Stimulated activated CD4-positive, alpha-beta T cell treated with anti-CD3 and anti-CD28 coated beads, Interleukin-15, amount 100 ng/mL, for 1 hour (primary cell): ENCODE measurements around the gene ANXA11.
"Not testable (repeated sequence)": the region's sequence is repeated elsewhere in the genome, so short reads cannot be mapped to it uniquely, and the experiment has no call there.

Experiments used
- DNase-seq, 2 donors: peaks; one replicate each; pipeline ENCODE4 v3.0.0-alpha.2; 2020; ENCODE audit warnings: low read depth in 1 of 2, low spot score in 1 of 2

Gene ANXA11

DNA sequence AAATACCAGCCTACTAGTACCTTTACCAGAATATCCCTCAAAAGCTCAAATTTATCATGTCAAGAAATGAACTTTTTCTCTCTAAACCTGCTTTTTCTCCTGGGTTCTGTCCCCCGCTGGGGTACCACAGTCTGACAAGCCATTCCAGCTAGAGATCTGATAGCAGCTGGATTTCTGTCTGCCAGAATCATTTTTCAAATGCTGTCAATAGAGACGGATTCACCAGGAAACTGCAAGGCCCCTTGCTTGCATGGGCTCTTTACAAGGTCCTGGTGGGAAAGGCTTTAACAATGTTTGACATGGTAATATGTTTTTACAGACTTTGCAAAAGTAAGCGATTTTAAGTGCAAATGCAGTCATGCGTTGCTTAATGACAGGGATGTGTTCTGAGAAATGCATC is 4.9 kb upstream of the ANXA11 start:
- no peak for DNase-seq

DNA sequence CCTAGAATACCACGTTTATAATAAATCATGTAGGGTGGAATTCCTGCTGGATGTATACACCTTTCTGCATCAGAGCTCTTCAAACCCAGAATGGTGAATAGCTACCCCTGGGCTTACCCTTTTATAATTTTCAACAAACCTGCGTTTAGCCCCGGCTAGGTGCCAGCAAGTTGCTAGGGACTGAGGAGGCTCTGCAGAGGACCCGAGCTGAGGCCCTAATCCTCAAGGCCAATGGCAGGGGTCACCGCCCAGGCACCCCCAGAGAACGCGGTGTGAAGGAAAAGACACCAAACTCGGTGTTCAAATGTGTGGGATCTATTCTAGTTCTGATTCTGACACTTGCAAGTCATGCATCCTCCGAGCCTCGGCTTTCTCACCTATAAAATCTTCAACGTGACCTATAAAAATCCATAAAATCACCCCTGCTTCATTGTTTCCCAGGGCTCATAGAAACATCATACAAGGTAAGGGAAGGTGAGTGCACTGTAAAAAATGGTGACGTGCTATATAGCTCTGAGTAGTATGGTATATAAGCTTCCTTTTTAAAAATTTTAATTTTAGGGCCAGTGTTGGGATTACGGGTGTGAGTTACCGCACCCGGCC is 2.5 kb upstream of the ANXA11 start:
- DNase-seq, result no peak

DNA sequence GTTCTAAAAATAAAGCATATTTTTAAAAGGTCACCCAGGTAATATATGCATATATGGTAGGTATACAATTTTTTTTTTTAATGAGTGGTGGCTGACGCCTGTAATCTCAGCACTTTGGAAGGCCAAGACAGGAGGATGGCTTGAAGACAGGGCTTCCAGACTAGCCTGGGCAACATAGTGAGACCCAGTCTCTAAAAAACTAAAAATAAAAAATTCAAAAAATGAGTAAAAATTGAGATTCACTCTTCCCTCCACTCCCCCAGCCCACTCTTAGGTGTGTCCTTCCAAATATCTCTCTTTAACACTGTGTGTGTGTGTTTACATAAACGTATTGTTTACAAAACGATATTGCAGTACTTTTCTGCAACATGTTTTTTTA is 929 bp upstream of the ANXA11 start:
- DNase-seq, result no peak

DNA sequence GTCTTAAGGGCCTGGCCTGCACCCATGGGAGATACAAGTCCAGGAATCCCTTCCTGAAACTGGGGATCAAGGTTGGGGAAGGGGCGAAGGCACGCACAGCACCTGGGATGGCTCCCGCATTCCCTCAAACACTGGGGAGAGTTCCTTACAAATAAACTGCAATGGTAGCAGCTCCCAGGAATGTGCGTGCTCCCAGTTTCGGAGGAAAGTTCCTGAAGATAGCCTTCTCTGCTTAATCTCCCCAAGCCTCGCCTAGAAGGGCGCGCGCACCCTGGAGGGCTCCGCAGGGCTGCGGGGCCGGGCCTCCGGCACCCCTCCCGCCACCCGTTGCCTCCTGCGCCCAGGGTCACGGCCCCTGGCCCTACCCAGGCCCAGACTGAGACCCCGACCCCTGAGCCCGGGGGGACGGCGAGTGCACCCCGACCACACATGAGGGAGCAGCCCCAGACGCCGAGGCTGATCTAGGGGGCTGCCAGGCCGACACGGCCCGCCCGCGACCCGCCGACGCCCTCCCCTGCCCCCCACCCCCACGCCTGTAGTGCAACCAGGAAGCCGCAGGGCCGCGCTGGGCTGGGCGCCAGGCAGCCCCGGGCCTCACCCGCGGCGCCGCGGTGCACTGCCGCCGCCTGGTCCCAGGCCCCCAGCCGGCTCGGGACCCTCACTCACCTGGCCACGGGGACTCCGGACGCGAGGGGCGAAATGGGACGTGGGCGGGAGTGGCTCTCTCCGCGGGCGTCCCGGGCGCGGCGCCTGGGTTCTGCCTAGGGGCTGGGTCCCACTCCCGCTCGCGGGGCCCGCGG is 460 bp downstream of the ANXA11 start:
- DNase-seq, result no peak

DNA sequence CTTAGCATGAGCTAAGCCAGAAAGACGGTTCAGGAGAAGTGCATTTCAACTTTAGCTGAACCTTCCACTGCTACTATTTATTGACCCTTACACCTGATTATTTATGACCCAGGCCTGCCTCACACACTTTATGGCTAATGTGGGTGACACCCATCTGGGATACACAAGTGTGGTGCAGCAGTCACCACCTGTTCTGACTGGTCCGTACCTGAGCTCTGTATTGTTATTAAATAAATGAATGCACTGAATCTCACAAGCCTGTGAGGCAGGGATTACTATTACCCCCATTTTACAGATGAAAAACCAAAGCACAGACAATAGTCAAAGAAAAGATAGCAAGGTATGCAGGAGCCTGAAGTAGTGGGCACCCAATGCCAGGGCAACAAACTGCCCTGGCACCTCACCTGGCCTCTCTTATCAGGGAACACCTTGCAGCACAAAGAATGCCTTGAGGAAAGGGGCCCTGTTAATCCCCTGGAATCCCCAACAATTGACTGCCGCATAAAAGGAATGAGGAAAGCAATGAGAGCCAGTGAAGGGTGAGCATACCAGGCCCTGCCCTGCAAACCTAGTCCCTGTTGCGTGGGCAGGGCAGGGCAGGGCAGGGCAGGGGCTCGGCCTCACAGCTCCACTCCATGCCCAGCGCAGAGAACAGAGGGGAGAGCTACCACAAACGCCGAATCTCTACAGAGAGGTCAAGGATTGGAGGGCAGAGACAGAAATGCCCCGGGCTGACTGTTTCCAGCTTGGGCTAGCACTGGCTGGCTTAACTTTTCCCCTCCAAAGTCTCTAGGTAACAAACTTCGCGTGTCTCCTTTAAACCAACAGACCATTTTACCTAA is 1.3 kb downstream of the ANXA11 start:
- no peak for DNase-seq

DNA sequence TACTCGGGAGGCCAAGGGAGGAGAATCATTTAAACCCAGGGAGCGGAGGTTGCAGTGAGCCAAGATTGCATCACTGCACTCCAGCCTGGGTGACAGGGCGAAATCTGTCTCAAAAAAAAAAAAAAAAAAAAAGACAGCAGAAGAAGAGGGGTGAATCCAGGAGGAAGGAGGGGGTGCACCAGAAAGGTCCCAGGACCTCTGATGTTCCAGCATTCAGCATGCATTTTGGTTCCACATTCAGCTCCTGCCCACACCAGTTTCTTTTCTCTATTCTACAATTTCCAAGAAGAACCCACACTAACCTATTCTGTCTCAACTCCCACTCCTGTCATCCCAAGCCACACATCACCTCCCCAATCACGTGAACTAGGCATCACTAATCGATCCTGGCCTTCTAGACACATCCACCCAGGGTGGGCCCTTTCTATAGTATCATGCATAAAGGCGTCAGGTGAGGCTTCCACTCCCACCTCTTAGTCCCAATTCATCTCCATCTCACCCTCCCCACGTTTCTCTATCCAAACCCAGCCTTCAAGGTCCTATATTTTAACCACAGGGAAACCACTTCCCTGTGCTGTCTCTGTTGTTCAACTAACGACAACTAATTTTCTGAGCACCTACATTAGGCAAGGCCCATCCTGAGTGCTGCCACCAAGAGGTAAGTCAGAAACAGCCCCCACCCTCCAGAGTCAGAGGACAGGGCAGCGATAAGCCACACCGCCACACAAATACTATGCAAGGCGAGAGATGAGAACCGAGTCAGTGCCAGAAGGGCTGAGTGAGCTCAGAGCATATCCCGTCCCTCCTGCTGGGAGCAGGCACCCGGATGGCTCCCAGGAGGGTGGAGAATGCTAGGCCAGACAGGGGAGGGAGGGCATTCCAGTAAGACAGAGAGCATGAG is 2.2 kb downstream of the ANXA11 start:
- DNase-seq, result peak; percentile 26 to 42

DNA sequence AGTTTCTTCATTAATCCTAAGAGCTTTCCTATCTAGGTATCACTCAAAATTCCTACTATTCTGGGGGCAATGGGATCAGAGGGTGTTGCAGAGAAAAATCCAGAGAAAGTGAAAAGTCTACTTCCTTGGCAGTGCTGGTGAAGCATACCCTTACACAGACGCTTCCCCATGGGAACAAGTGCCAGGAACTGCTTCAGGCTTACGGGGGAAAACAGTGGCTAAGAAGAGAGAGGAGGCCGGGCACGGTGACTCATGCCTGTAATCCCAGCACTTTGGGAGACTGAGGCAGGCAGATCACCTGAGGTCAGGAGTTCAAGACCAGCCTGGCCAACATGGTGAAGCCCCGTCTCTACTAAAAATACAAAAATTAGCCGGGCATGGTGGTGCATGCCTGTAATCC is 2.8 kb downstream of the ANXA11 start:
- not testable (repeated sequence) for DNase-seq

DNA sequence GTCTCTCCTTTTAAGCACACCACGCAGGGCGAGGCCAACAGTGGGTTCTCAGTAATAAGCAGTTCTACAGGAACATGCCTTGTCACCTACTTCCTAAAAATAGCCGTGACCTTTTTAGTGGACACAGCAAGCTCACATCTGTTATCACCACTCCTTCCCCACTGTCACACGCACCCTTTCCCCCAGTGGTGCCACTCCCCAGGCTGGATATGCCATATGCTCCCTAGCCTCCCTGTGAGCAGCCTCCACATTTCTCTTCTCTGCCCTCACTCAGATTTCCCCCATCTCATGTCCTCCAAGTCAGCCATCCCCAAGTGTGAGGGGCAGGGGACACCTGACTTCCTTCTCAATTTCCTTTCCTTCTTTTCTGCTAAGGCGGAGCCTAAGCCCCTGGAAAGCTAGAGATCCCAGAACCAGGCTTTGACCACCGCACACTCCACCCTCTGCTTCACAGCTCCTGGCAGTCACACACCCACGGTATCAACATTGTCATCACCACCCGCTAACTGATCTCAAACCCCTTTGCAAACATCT is 3.7 kb downstream of the ANXA11 start:
- DNase-seq, result no peak

DNA sequence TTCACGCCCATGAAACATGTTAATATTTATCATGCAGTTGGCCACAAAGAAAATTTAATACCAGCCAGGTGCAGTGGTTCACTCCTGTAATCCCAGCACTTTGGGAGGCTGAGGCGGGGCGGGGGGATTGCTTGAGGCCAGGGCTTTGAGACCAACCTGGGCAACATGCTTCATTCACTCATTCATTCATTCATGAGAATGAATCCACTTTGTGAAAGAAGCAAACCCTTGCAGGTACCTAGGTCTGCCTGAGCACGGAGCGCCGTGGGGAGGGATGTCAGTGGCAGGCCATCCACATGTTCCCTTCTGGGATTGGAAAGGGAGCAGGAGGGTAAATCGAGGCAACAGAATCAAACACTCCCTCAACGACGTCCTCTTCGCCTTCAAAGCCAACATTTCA is 4.7 kb downstream of the ANXA11 start:
- DNase-seq, result no peak

DNA sequence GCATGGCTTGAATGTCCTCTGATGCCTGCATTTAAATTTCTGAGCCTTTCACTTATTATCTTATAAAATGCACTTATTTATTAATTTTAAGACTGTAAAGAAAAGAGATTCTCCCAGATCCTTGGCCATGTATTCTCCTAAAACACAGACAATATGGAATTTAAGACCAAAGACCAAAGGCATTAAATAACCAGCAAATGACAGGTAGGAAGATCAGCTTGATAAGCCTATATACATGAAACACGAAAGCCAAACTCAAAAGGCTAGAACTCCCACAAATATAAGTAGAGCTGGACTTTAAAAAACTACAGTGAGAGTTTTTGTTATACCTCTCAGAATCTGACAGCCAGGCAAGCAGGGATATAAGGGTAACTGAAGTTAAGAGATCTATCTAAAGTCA is 5.1 kb downstream of the ANXA11 start:
- DNase-seq, result no peak

DNA sequence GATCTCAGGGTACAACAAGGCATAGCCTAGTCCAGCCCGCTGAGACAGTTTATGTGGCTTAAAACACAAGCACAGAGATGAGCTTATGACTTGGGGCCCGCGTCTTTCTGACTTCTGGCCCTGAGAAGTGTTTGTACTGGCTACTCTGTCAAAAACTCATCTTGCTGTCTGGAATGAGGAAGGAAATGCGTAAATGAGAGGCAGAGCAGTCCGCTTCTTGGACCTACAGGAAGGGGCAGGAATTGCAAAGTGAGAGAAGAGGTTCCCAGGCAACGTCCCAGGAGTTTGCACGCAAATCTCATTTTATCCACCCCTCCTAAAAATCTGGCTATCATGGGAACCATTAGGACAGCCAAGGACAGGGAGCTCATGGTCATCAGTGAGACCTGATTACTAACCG is 5.5 kb downstream of the ANXA11 start:
- no peak for DNase-seq

DNA sequence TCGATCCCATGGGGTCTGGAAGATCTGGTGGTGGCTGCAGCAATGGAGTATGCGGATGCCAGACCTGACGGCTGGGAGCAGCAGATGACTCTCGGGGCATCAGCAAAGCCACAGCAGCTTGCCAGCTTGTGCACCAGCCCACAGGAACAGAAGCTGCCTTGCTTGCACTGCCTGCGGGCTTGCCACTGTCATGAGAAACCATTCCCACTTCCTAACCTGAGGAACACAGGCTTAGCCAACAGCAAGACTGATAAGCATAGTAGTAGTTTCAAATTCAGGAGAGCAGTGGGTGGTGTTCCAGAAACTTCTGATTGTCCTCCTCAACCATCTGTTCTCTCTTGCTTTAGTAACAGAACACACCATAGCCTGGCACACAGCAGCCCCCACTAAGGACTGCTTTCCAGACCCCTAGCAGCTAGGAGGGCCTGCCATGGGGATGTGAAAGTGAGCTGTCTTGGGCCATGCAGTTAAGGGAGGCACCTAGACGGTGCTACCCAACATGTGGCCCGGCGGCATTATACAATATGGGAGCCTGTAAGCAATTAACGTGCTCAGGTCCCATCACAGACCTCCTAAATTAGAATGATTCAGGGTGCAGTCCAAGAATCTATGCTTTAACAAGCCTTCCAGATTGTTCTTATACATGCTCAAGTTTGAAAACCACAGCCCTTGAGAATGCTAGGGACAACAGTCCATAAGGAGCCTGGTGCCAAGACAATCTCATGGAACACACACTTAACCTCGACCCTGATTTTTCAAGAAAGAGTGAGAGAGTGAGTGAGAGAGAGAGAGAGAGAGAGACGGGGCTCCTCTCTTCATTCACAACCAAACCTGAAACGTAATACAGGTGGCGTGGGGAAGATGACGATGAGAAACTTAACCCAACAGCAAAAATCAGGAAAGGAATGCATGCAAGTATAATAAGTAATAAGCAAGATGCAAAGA is 7.1 kb downstream of the ANXA11 start:
- no peak for DNase-seq

DNA sequence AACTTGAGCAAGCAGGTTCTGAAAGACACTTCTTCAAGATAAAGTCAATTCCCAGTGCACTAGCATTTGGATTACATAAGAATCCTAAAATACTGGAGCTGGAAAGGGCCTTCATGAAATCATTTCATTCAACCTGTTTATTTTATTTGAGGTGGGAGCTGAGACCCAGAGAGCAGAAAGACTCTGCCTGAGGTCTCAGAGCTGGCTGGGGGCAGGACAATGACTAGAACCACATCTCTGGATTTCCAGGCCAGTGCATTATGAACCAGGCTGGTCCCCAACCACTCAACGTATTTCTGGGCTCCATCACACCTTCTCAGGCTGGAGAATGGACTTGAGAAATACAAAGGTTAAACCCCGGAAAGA is 8.4 kb downstream of the ANXA11 start:
- DNase-seq, result no peak

DNA sequence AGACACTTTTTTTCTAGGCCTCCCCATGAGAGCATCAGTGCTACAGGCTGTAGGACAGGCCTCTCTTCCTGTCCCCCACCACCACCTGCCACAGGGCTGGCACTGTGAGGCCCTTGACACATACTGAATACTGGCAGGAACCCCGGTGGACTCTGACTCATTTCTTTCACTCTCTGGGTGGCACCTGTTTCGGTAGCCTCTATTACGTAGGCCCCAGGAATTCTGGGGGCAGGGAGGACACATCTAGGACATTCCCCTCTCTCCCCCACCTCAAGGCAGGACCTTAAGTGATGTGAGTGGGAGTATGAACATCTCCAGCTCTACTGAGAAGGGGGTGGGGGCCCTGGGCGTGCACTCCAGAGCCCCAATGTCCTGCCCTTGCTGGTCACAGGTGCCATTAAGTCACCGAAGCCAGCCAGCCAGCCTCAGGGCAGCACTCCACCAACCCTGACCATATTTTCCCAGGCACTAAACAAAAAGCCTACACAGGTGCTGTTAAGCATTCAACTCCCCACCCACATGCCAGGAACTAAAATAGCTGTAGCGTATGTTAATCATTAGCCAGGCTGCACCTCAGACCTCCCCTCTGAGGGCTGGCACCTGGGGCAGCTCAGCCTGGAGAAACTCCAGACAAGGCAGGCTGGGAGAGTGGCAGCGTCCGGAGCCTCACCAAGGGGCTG is 8.9 kb downstream of the ANXA11 start:
- DNase-seq, result peak; percentile 34 to 43

DNA sequence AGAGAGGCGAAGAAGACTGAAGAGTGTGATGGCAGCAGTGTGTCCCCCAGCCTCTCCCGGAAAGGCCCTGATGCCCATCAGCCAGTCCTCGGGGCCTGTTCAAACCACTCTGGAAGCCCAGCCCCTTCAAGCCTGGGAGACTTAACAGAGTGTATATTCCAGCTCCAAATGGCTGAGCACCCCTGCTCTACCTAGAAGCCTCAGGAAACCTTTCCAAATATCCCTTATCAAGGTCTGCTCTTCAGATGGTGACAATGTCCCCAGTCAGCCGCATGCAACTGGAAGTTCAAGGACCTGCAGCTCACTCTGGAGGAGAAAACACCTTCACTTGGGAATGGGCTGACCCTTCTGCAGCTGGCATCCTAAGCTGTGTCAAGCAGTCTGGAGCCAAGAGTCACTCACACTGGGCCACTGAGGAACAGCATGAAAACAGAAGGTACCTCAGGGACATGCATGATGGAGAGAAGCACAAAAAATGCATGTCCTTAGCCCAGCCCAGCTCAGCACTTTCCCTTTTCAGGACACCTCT is 10.2 kb downstream of the ANXA11 start:
- no peak for DNase-seq

DNA sequence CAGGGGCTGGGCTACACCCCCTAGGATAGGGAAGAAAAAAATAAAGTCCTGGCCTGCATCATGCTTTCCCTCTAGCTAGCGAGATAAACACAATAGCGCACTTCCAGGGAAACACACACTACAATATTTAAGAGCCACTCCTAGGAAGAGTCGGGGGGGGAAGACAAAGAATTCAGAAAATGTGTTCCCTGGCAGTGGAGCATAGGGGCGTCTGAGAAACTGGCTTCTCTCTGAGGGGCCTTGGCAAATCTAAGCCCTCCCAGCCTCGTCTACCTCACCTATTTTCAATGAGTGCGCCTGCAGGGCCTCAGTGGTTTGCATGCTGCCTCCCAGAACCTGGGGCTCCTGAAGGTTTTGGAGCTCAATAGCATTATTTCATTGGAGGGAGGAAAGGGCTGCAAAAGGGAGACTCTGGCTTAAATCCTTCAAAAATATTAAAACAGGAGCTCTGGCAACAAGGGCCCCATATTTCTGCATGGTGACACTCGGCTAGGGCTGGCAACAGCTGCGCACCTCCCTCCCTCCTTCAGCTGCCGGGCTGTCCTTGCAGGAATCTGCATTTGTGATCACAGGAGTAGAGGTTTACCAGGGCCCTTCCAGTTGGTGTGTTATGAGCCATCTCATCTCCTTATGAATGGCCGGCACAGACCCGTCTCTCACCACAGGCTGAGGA is 10.8 kb downstream of the ANXA11 start:
- no peak for DNase-seq

DNA sequence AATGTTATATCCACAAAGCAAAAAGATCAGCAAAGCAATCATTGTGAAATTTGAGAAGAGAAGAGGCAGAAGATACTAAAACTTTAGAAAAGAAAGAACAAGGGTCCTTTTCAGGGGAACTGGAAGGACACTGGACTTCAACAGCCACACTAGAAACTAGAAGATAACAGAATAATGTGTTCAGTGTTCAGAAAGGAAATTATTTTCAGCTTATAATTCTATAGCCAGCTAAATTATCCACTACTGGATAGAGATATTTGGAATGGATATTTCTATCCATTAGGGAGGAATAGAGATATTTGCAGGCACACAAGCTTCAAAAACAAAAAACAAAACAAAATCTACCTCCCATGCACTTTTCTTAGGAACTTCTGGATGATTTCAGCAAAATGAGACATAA is 12.8 kb downstream of the ANXA11 start:
- DNase-seq, result no peak

DNA sequence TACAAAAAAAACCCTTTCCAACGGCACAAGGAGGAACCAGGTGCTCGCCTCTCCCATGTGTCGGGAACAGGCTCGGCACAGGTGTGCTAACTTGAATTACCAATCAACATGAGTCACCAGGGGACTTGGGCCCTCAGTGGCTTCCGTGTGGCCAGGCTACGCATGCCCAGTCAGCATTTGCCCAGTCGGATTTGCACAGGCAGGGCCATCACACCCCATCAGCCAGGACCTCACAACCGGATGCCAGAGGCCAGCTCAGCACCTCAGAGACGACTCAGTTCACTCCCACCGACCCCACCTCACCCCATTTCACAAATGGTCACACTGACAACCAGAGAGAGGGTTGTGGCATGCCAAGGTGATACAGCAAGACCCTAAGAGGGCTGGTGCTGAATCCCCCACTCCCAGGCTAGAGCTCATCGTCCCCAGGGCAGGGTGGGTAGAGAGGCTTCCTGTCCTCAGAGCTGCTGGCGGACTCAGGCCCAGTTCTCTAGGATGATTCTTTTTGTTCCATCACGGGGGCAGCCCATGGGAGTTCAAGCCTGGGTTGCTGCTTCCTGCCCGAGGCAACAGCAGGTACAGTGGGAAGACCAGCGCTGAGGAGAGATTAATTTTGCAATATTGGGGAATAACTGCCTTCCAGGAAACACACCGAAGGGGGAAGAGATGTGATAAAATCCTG is 13.6 kb downstream of the ANXA11 start:
- no peak for DNase-seq
